ENCODE data around the gene UBR3.
A peak's percentile ranks its signal among the peaks of the same experiment; 100 is the strongest.

Gene UBR3

DNA sequence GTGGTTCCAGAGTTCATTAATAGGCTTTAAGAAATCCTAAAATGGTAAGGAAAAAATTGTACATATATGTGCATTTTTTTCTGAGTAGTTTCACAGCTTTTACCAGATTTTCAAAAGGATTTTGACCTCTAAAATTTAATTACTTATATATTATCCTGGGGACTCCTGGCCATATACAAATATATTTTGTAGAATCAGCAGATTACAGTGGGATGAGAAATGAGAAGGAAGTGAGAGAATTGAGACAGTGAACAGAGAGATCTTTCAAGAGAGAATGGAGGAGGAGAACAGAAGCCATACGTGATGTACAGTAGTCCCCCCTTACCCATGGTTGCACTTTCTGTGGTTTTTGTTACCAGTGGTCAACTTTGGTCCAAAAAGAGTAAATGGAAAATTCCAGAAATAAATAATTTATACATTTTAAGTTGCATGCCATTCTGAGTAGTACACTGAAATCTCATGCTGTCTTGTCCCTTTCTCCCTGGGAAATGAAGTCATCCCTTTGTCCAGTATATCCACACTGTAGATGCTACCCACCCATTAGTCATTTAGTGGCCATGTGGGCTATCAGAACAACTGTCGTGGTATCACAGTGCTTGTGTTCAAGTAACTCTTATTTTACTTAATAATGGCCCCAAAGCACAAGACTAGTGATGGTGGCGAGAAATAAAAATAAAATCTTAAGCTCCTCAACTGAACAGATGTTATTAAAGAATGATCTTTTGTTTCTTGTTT is 220.2 kb downstream of the UBR3 start:
- DNase-seq (ENCODE audit: low read depth): no peak
- TF ChIP-seq, protein P1, sequence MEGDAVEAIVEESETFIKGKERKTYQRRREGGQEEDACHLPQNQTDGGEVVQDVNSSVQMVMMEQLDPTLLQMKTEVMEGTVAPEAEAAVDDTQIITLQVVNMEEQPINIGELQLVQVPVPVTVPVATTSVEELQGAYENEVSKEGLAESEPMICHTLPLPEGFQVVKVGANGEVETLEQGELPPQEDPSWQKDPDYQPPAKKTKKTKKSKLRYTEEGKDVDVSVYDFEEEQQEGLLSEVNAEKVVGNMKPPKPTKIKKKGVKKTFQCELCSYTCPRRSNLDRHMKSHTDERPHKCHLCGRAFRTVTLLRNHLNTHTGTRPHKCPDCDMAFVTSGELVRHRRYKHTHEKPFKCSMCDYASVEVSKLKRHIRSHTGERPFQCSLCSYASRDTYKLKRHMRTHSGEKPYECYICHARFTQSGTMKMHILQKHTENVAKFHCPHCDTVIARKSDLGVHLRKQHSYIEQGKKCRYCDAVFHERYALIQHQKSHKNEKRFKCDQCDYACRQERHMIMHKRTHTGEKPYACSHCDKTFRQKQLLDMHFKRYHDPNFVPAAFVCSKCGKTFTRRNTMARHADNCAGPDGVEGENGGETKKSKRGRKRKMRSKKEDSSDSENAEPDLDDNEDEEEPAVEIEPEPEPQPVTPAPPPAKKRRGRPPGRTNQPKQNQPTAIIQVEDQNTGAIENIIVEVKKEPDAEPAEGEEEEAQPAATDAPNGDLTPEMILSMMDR (IDR thresholded peaks at IDR 0.05; ENCODE audit: low read length, missing control alignments): no peak
- H3K4me3 ChIP-seq (replicated peaks; ENCODE audit: low read depth, low read length): no peak overlapping the region

- peak; percentile 22 for DNase-seq (ENCODE audit: low read depth)
- H3K4me3 ChIP-seq (replicated peaks; ENCODE audit: low read depth, low read length): no peak overlapping the region
- TF ChIP-seq, protein P1 (IDR thresholded peaks at IDR 0.05; ENCODE audit: low read length, missing control alignments): no peak
These were observed 224.9 kb downstream of the UBR3 start for GRCh38 chr2:170052151-170052550.

GRCh38 chr2:170054997-170055396 is 227.7 kb downstream of the UBR3 start:
- H3K4me3 ChIP-seq (replicated peaks; ENCODE audit: low read depth, low read length): no peak overlapping the region
- TF ChIP-seq, protein P1 (IDR thresholded peaks at IDR 0.05; ENCODE audit: low read length, missing control alignments): no peak
- DNase-seq (ENCODE audit: low read depth): no peak

- H3K4me3 ChIP-seq (replicated peaks; ENCODE audit: low read depth, low read length): no peak overlapping the region
- TF ChIP-seq, protein P1 (IDR thresholded peaks at IDR 0.05; ENCODE audit: low read length, missing control alignments): no peak
- no peak for DNase-seq (ENCODE audit: low read depth)
These were observed 229.6 kb downstream of the UBR3 start for GRCh38 chr2:170056900-170057299.

- no peak overlapping the region for H3K4me3 ChIP-seq (replicated peaks; ENCODE audit: low read depth, low read length)
- no peak for DNase-seq (ENCODE audit: low read depth)
- TF ChIP-seq, protein P1 (IDR thresholded peaks at IDR 0.05; ENCODE audit: low read length, missing control alignments): no peak
These were observed 236.4 kb downstream of the UBR3 start for GRCh38 chr2:170063456-170064235.

- TF ChIP-seq, protein P1 (IDR thresholded peaks at IDR 0.05; ENCODE audit: low read length, missing control alignments): no peak
- DNase-seq (ENCODE audit: low read depth): no peak
- no peak overlapping the region for H3K4me3 ChIP-seq (replicated peaks; ENCODE audit: low read depth, low read length)
These were observed 243.5 kb downstream of the UBR3 start for GRCh38 chr2:170070778-170071177.
